HG03196 (cell line): ENCODE measurements around the gene GLIS2.

Experiments
- ATAC-seq: cut with Tn5 transposase; IDR thresholded peaks from one replicate; pipeline ENCODE4 v1.9.1; 2021; ENCODE audit not compliant: unreplicated experiment

The GLIS2 gene

GRCh38 chr16:4369007-4369733 is 53.3 kb downstream of the GLIS2 start:
- ATAC-seq: no peak

- no peak for ATAC-seq
Measured at GRCh38 chr16:4370151-4370550, 54.3 kb downstream of the GLIS2 start.

DNA sequence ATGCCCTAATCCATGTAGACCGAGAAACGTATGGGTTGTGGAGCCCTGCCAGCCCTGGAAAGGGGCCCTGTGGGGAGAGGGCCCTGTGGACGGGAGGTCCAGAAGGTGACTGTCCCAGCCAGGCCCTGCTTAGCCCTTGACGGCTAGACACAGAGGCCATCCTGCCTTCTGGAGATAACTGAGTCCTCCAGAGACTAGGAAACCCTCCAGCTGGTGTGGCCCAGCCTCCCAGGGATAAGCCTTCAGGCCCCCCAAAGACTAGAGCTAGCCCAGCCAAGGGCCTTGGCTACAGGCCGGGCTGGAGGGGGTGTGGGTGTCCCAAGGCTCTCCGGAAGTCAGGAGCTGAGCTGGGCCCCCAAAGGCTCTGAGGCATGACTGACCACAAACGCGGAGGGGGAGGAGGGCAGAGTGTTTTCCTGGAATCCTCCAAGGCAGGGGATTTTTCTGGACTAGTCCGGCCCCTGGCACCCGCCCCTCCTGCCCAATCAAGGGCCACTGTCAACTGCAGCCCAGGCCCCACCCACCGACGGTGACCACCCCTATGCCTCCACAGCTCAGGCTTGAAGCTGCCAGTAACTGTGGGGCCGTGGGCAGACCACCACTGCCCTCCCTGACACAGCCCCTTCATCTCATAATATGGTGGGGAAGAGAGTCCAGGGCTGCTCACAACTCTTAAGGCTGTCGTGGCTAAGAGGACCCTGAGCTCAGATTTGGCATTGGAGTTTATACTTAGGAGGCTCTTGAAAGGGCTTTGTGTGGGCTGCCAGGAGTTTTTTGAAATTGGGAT is 54.9 kb downstream of the GLIS2 start:
- no peak for ATAC-seq

DNA sequence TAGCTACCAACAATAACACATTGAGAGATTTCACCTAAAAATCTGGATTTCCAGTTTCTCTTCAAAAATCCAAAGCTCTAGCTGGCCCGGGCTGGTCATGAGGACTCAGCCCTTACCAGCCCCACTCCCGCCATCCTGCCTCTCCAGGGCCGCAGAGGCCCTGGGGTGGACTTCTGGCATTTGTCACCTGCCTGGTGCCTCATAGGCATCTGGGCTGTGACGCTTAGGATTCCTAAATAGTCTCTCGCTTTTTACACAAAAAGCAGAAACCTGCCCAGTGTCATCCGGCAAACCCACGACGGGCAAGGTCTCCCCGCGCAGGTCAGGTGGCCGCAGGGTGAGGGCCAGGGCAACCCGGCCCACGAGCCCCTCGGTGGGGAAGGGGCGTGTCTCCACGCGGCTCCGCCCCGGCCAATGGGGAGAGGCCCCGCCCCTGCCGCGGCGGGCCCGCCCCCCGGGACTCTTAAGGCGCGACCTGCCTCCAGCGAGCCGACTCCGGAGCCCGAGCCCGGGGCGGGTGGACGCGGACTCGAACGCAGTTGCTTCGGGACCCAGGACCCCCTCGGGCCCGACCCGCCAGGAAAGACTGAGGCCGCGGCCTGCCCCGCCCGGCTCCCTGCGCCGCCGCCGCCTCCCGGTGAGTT is 55.6 kb downstream of the GLIS2 start, which contains the start of gene VASN:
VASN (plus strand) TSS at position 492 of the 644 bp plus-strand sequence. CDS start 9,030 bp downstream, outside the sequence.
- peak; percentile 42 for ATAC-seq

GRCh38 chr16:4372001-4372577 is 56.2 kb downstream of the GLIS2 start:
- no peak for ATAC-seq

DNA sequence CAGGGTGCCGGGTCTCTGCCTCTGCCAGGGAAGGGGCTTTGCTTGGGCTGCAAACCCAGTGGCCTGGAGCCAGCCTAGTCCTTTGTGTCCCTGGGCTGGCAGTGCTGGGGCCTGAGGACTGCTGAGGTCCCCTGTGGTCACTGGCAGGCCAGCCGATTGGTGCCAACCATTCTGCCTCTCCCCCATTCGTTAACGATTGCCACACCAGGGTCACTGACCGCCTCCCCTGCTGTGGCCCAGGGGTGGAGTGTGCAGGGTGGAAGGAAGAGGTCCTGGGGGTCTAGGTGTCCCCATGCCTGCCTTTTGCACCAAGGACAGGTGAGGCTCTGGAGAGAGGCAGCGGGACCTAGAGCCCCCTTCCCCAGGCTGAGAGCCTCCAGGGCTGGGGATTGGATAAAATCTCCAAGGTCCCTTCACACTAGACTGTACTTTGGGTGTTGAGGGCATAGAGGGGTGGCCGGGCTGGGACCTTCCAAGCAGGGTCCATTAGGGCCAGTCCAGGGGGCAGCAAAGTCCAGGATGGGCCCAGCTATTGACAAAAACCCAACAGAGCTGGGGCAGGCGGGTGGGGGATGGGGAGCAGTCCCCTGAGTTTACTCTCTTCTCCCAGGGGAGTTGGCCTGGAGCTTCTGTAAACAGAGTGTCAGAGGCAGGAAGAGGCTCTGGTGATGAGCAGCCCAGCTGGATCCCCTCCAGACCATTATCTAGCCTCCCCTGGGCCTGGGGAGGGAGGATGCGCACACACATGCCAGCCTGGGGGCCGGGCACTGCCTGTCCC is 56.9 kb downstream of the GLIS2 start:
- ATAC-seq: no peak

DNA sequence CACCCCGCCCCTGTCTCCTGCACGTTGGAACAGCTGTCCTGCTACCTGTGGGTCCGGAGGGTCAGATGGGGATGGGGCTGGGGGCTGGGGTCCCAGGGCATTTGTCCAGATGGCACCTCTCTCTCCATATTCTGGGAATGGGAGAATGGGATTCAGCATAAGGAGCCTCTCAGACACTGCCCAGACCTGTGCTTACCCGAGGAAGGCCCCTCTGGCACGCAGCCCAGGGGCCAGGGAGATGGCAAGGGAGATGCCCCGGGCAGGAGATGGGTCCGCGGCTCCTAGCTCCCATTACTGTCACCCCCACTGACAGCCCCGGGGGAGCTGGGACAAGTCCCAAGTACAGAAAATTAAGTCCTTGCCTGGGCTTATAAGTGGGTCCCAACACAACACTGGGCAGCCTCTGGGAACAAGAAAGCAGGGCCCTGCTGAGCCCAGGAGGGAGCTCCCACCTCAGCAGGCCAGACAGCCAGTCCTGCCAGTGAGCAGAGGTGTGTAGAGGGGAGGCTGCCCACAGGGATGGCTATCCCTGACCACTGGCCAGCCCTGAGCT is 57.6 kb downstream of the GLIS2 start:
- ATAC-seq: no peak

GRCh38 chr16:4373909-4374742 is 58.3 kb downstream of the GLIS2 start:
- no peak for ATAC-seq

- no peak for ATAC-seq
Measured at GRCh38 chr16:4375717-4376116, 59.9 kb downstream of the GLIS2 start.

- ATAC-seq: no peak
Measured at GRCh38 chr16:4376126-4376892, 60.4 kb downstream of the GLIS2 start.

- no peak for ATAC-seq
Measured at GRCh38 chr16:4376893-4377572, 61.2 kb downstream of the GLIS2 start.

- no peak for ATAC-seq
Measured at GRCh38 chr16:4377573-4378154, 61.8 kb downstream of the GLIS2 start.

DNA sequence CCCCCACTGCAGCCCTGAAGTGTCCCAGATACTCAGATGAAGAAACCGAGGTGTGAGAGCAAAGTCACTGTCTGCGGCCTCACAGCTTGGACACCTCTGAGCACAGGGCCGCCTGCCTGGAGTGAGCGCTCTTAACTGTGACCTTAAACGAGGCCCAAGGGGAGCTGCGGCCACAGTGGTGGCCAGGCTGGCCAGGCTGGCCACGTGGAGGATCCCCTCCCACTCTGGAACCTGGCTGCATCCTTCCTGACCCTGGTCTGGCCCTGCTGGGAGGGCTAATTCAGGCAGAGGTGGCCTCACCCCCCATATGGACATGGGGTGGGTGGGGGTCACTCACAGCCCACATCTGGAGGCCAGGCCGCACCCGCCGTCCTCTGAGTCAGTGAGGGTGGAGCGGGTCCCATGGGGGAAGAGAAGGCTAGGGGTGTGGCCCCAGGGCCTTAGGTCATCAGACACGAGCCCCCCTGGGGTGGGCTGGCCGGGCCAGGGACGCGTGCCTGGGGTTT is 62.3 kb downstream of the GLIS2 start:
- no peak for ATAC-seq

GRCh38 chr16:4378999-4379690 is 63.3 kb downstream of the GLIS2 start:
- no peak for ATAC-seq

DNA sequence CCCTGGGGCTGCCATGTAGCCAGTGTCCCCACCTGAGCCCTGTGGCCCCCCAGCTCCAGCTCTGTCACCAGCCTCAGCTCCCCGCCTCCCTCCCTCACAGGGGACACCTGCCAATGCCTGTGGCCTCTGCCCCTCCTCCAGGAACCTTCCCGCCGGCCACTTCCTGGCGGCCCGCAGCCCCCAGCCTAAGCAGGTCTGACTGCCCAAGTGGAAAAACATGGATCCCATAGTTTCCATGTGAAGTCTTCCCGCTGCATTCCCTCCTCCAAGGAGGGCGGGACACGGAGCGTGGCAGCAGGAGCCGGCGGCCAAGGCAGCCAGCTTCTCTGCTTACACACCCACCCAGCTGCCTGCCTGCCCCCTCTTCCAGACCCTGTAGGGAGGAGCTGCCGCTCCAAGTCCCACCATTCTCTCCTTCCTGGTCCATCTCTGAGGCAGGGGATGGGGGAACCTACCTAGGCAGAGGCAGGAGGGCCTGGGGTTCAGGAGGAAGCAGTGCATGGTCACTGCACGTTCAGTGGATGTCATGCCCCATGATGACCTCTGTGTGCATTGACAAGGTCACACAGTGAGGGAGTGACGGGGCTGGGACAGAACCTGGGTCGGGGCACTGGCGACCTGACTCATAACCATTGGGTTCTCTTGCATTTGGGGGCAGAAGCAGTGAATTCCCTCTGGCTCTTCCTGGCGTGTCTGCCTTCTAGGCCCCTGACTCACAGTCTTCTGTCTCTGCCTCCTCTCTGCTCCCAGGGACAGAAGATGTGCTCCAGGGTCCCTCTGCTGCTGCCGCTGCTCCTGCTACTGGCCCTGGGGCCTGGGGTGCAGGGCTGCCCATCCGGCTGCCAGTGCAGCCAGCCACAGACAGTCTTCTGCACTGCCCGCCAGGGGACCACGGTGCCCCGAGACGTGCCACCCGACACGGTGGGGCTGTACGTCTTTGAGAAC is 64.5 kb downstream of the GLIS2 start:
- ATAC-seq: no peak
